Activated CD4-positive, alpha-beta T cell treated with anti-CD3 and anti-CD28 coated beads for 36 hours (primary cell): ENCODE results near the gene HSPB7. TPM values are rescaled to one million over a fixed set of nuclear protein-coding genes. Genes with fewer than 3 reads are reported as not detected.
A peak's percentile ranks its signal among the peaks of the same experiment; 100 is the strongest.

Experiments used
- ATAC-seq: fragments of 200-7000 bp; cut with Tn5 transposase; one replicate; pipeline ENCODE4 v1.10.0; 2021; ENCODE audit warnings: mild to moderate bottlenecking, moderate library complexity
- CTCF ChIA-PET: fragments of 350-600 bp; sonication (Branson Sonifier 250); formaldehyde crosslinking; loops from one replicate; lab custom pipeline; 2021; ENCODE audit warnings: antibody characterized with exemption; lab: Charles Lee
- POLR2A ChIA-PET: fragments of 350-600 bp; sonication (Branson Sonifier 250); formaldehyde crosslinking; loops from one replicate; lab custom pipeline; 2021; ENCODE audit warnings: antibody characterized with exemption, inconsistent platforms; lab: Charles Lee
- DNase-seq: peaks from one replicate; pipeline ENCODE4 v3.0.0-alpha.2; 2020
- H3K27ac Mint-ChIP-seq: one replicate; pipeline ENCODE4 v1.8.0; 2021; ENCODE audit warnings: mixed read lengths
- H3K27me3 Mint-ChIP-seq: one replicate; pipeline ENCODE4 v1.8.0; 2021; ENCODE audit warnings: mixed read lengths
- H3K36me3 Mint-ChIP-seq: one replicate; pipeline ENCODE4 v1.8.0; 2021; ENCODE audit warnings: low read depth, mixed read lengths
- H3K4me1 Mint-ChIP-seq: one replicate; pipeline ENCODE4 v1.8.0; 2021; ENCODE audit warnings: mixed read lengths
- H3K4me3 Mint-ChIP-seq: one replicate; pipeline ENCODE4 v1.8.0; 2021; ENCODE audit warnings: mild to moderate bottlenecking, moderate library complexity, mixed read lengths
- H3K9me3 Mint-ChIP-seq: one replicate; pipeline ENCODE4 v1.8.0; 2021; ENCODE audit warnings: low read depth, mixed read lengths
- intact Hi-C, 2 experiments: fragments of 100-400 bp; cut with DNase I in 1 of 2; cut with micrococcal nuclease in 1 of 2; formaldehyde crosslinking; loops; one replicate each; pipeline versions ENCODE4 v1.14.2 to v1.15.1; 2022 to 2024; cut with DNase I, micrococcal nuclease
- total RNA-seq, 2 experiments: library from RNA; stranded (reverse); gene quantifications; one replicate each; pipeline ENCODE4 v1.2.3, GENCODE V29; 2021

Gene HSPB7
- total RNA-seq, 2 experiments from 2014 or later = not detected

DNA sequence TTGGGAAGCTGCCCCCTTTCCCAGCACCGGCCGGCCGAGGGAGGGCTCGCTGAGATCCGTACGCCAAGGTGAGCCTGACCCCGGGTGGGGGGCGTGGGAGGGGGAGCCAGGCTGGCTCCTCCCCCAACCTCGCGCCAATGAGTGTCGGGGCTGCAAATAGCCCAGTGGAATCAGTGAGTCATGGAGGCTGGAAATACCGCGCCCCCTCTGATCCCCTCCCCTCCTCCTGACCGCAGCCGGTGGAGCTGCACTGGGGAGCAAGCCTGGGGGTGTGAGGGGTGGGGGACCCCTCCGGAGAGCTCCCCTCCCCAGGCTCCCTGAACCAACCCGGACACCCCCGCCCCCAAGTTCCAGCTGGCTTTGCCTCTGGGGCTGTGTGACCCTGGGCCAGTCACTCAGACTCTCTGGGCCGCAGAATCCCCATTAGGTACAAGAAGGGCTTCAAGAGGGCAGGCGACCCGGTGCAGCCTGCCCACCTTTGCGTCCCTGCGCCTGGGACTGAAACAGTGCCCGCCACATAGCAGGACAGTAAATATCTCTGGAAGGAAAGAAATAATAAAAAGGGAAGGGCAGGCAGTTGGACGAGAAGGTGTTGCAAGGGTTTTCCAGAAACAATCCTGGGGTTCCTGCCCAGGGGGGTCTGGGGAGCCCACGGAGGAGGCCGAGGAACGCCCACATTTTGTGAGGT lies 4.5 kb downstream of the HSPB7 start:
- Mint-ChIP-seq H3K27me3 (no peaks in the 10 kb centered on the region), H3K4me1 (peaks cover 2% of the 10 kb centered on the region), H3K9me3 (no peaks in the 10 kb centered on the region), H3K27ac (no peak overlapping the region), H3K36me3 (no peaks in the 10 kb centered on the region), H3K4me3 (no peak overlapping the region)
- intact Hi-C loops = loop anchor here in 1 of 2 experiments (1.0 to 5.0 kb wide), 2 partner anchors 43 to 224 kb away; partner anchors contain the start of gene CPLANE2
- CTCF ChIA-PET = interaction anchor here (0.5 to 1.5 kb wide), 2 partner anchors 41 to 164 kb away, joined by 3 read pairs; no protein-coding TSS in a partner anchor
- ATAC-seq (peak; percentile 70), DNase-seq (peak; percentile 79)
- POLR2A ChIA-PET = no interaction called here

DNA sequence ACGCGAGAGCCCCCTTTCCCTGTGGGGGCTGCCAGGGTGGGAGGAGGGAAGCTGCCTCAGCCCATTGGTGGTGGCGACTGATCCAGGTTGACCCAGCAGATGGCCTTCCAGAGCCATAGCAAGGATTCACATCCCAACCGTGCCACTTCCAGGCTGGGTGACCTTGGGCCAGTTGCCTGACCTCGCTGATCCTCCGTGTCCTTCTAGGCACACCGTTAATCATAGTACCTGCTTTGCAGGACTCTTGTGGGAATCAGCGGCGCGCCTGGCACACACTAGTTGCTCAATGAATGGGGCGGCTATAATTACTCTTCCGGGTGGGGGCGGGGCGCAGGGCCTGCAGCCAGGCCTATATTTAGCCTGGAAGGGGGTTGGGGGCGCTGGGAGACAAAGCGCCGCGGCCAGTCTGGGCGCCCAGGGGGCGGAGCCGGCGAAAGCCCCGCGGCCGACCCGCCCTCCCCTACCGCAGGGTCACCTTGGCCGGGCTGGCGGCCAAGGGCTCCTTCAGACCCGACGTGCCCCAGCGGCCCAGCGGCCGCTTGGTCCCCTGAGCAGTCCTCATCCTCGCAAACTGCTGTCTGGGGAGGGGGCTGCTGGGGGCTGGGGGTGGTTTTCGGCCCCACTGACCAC lies 5.1 kb downstream of the HSPB7 start:
- Mint-ChIP-seq H3K4me1 (peaks cover 2% of the 10 kb centered on the region), H3K27me3 (no peaks in the 10 kb centered on the region), H3K36me3 (no peaks in the 10 kb centered on the region), H3K4me3 (peak overlapping the region; percentile 12), H3K27ac (no peak overlapping the region), H3K9me3 (no peaks in the 10 kb centered on the region)
- ATAC-seq = peak; percentile 45
- intact Hi-C loops = loop anchor here in 1 of 2 experiments (1.0 to 5.0 kb wide), 2 partner anchors 44 to 225 kb away; partner anchors contain the start of gene CPLANE2
- CTCF ChIA-PET = interaction anchor here (0.5 kb wide), 1 partner anchor 164 kb away, joined by 3 read pairs; no protein-coding TSS in a partner anchor
- DNase-seq = peak; percentile 64
- POLR2A ChIA-PET = no interaction called here

DNA sequence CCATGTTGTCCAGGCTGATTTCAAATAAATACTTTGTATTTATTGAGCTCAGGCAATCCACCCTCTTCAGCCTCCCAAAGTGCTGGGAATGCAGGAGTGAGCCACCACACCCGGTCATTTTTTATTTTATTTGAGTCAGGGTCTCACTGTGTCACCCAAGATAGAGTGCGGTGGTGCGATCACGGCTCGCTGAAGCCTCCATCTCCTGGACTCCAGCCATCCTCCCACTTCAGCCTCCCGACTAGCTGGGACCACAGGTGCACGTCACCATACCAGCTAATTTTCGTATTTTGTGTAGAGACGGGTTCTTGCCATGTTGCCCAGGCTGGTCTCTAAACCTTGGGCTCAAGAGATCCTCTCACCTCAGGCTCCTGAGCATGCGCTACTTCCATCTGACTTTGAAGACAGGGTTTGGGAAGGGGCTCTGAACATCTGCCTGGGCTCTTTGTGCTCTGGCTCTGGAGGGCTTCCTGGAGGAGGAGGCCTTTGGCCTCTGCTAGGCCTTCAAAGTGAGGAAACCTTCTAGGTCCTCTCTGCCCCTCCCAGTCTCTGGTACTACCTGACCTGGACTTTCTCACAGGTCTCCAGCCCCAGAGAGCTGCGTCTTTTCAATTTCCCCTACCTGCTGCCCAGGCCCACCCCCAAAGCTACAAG lies 5.8 kb downstream of the HSPB7 start:
- POLR2A ChIA-PET = no interaction called here

DNA sequence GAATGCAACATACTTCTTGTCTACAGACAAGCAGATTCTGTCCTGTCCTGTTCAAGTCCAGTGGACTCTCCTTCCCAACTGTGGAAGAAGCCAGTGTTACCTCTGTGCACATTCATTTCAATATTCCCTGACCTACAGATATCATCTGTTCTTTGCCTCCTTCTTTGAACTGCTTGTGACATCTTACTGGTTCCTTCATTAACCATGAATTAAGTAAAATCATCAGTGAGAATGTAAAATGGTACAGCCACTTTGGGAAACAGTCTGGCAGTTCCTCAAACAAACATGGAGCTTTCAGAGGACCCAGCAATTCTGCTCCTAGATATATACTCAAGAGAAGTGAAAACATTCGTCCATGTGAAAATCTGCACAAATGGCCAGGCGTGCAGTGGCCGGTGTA lies 7.0 kb downstream of the HSPB7 start:
- H3K4me1 Mint-ChIP-seq = peaks cover 10% of the 10 kb centered on the region
- ChIA-PET CTCF (interaction anchor here (0.5 to 1.6 kb wide), 9 partner anchors 8 to 354 kb away, joined by 3 to 4 read pairs (median 3); no protein-coding TSS in a partner anchor), POLR2A (no interaction called here)
- H3K4me3 Mint-ChIP-seq = no peak overlapping the region
- H3K27ac Mint-ChIP-seq = no peak overlapping the region
- no peaks in the 10 kb centered on the region for H3K27me3 Mint-ChIP-seq
- ATAC-seq (no peak), DNase-seq (no peak)
- intact Hi-C loops = loop anchor here in 1 of 2 experiments (5.0 kb wide), 1 partner anchor 226 kb away; the partner anchor contains the start of gene CPLANE2
- H3K36me3 Mint-ChIP-seq = no peaks in the 10 kb centered on the region
- no peaks in the 10 kb centered on the region for H3K9me3 Mint-ChIP-seq

More for the DNA sequence above, 5.8 kb downstream of the HSPB7 start:
- H3K27ac Mint-ChIP-seq = no peak overlapping the region
- H3K4me1 Mint-ChIP-seq = peaks cover 3% of the 10 kb centered on the region
- CTCF ChIA-PET = interaction anchor here (0.8 to 1.4 kb wide), 2 partner anchors 197 to 217 kb away, joined by 3 read pairs; no protein-coding TSS in a partner anchor
- no peaks in the 10 kb centered on the region for H3K9me3 Mint-ChIP-seq
- intact Hi-C loops = loop anchor here in 1 of 2 experiments (5.0 kb wide), 1 partner anchor 225 kb away; the partner anchor contains the start of gene CPLANE2
- H3K4me3 Mint-ChIP-seq = no peak overlapping the region
- ATAC-seq = no peak
- no peaks in the 10 kb centered on the region for H3K27me3 Mint-ChIP-seq
- DNase-seq = no peak
- no peaks in the 10 kb centered on the region for H3K36me3 Mint-ChIP-seq

DNA sequence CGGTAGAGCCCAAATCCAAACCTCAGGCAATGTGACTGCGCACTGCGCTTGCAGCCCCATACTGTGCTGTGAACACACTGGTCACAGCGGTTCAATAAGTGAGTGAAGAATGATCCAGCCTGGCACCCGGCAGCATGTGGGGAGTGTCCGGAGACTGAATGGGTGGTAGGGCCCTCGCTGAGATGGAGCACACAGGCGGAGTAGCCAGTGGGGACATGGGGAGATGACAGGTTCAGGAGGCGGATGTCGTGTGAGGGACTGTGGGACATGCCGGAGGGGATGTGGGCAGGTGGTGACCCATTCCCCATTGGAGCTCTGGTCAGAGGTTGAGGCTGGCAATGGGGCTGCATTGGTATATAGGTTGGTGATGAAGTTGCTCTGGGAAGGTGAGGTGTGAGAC lies 8.2 kb downstream of the HSPB7 start:
- POLR2A ChIA-PET = interaction anchor here (0.7 kb wide), 1 partner anchor 139 kb away, joined by 6 read pairs; no protein-coding TSS in a partner anchor
- Mint-ChIP-seq H3K36me3 (no peaks in the 10 kb centered on the region), H3K4me1 (peaks cover 10% of the 10 kb centered on the region), H3K27me3 (no peaks in the 10 kb centered on the region), H3K4me3 (no peak overlapping the region), H3K27ac (no peak overlapping the region), H3K9me3 (no peaks in the 10 kb centered on the region)
- ATAC-seq (no peak), DNase-seq (no peak)
- intact Hi-C loops = loop anchor here (1.0 to 5.0 kb wide), 7 partner anchors 23 to 228 kb away; partner anchors contain the start of genes CPLANE2 (in 1 of the 2) and FAM131C (in 1 of the 2)
- CTCF ChIA-PET = interaction anchor here (0.6 to 1.6 kb wide), 11 partner anchors 8 to 214 kb away, joined by 3 to 5 read pairs (median 3); partner anchors contain the start of genes FAM131C and HSPB7

DNA sequence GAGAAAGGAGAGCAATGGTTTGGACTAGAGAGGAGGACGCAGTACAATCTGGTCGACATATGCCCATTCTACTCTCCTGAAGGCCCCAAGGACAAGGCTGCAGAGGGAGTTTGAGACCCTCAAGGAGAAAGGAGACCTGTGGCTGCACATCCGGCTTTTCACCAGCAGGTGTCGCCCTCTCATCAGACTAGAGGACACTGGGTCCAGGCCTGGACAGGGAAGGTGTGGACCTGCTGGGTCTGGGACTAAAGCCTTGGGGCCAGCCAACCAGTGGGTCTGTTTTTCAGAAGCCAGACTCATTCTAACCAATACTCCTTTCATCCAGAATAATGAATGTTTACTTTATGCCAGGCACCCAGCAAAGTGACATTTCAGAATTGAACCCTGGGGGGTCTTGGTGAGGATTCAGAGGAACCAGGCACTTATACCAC lies 8.8 kb downstream of the HSPB7 start:
- peak; percentile 86 for DNase-seq
- peak; percentile 35 for ATAC-seq
- no peaks in the 10 kb centered on the region for H3K36me3 Mint-ChIP-seq
- H3K9me3 Mint-ChIP-seq = no peaks in the 10 kb centered on the region
- H3K4me1 Mint-ChIP-seq = peaks cover 10% of the 10 kb centered on the region
- ChIA-PET POLR2A (no interaction called here), CTCF (interaction anchor here (0.6 to 3.6 kb wide), 13 partner anchors 9 to 218 kb away, joined by 3 to 17 read pairs (median 4); partner anchors contain the start of genes FAM131C and HSPB7)
- no peak overlapping the region for H3K27ac Mint-ChIP-seq
- H3K27me3 Mint-ChIP-seq = no peaks in the 10 kb centered on the region
- intact Hi-C loops = loop anchor here (1.0 to 5.0 kb wide), 6 partner anchors 24 to 192 kb away; partner anchors contain the start of gene FAM131C (in 1 of the 2)
- H3K4me3 Mint-ChIP-seq = no peak overlapping the region

DNA sequence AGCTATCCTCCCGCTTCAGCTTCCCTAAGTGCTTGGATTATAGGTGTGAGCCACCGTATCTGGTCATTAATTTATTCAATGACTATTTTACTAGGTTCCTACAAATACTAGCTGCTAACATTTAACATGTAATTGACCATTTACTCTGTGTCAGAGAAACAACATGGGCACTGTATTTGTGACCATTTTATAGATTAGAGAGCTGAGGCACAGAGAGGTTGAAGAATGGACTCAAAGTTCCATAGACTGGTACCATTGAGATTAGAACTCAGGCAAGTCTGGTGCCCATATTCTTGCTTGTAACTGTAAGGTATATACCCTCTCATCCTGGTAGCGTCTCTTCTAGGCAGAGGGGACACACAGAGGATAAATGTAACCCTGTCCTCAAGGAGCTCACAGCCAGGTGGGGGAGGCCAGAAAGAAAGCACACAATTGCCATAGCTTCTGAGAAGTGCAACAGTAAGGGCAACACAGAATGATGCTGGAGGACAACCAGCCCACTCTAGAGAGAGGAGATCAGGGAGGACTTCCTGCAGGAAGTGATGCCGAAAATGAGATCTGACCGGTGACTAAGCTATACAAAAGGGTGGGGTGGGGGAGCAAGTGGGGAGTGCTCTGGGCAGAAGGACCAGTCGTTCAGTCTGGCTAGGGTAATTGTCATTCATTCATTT lies 10.0 kb downstream of the HSPB7 start:
- ChIA-PET POLR2A (no interaction called here), CTCF (interaction anchor here (0.6 to 3.6 kb wide), 18 partner anchors 10 to 908 kb away, joined by 3 to 17 read pairs (median 3); partner anchors contain the start of gene SPEN)
- H3K27me3 Mint-ChIP-seq = no peaks in the 10 kb centered on the region
- H3K9me3 Mint-ChIP-seq = no peaks in the 10 kb centered on the region
- no peak overlapping the region for H3K4me3 Mint-ChIP-seq
- intact Hi-C loops = loop anchor here (1.0 to 5.0 kb wide), 5 partner anchors 25 to 216 kb away; no protein-coding TSS in a partner anchor
- H3K27ac Mint-ChIP-seq = no peak overlapping the region
- no peaks in the 10 kb centered on the region for H3K36me3 Mint-ChIP-seq
- no peak for DNase-seq
- H3K4me1 Mint-ChIP-seq = peaks cover 8% of the 10 kb centered on the region
- ATAC-seq = no peak

DNA sequence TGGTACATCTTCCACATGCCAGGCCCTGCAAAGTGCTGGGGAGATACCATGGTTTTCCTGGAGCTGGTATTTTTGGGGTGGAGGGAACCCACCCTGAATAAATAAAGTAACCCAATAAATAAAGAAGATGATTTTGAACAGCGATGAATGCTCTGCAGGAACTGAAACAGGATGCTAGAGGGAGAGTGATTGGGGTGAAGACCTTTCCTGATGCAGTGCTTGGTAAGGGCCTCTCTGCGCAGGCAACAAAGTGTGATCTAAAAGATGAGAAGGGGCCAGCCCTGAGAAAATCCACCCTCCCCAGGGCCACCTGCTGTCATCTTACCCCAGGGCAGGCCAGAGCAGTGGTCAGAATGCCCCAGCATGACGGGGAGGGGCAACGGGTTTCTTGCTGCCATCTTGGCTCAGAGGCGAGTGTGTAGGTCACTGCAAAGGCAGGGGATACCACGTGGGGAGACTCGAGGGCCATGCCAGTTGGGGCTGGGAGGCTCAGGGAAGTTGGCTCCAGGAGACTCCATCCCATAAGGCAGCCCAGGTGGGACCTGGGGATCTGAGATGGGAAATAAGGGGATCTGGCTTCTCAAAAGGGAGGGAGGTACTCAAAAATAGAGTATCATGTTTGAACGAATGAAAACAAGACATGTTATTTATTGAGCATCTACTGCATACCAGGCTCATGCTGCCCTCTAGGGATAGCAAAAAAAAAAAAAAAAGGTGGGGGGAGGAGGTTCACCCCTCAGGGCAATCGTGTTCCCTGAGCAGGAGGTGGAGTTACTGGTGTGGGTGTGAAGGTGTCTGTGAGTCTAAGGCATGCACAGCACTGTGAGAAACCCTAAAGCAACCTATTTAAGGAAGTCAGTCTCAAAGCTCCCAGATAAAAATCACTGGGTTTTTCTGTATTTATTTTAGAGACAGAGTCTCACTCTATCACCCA lies 11.0 kb downstream of the HSPB7 start:
- intact Hi-C loops = loop anchor here (1.0 to 5.0 kb wide), 4 partner anchors 190 to 215 kb away; no protein-coding TSS in a partner anchor
- Mint-ChIP-seq H3K27me3 (no peaks in the 10 kb centered on the region), H3K4me3 (no peak overlapping the region), H3K27ac (peak overlapping the region; percentile 41), H3K4me1 (peaks cover 8% of the 10 kb centered on the region), H3K9me3 (no peaks in the 10 kb centered on the region), H3K36me3 (no peaks in the 10 kb centered on the region)
- ChIA-PET CTCF (interaction anchor here (0.6 to 3.6 kb wide), 14 partner anchors 9 to 369 kb away, joined by 3 to 17 read pairs (median 3); partner anchors contain the start of gene SPEN), POLR2A (no interaction called here)
- DNase-seq (peak; percentile 46), ATAC-seq (peak; percentile 94)

DNA sequence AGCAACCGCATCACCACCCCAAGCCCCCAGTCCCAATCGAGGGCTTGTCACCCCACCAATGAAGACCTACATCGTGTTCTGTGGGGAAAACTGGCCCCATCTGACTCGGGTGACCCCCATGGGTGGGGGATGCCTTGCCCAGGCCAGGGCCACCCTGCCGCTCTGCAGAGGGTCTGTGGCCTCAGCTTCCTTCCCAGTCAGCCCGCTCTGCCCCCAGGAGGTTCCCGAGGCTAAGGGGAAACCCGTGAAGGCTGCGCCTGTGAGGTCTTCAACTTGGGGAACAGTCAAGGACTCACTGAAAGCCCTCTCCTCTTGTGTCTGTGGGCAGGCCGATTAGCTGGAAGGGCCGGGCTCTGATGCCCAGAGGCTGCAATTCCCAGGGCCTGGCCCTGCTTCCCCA lies 11.8 kb downstream of the HSPB7 start:
- H3K27me3 Mint-ChIP-seq = no peaks in the 10 kb centered on the region
- ChIA-PET CTCF (interaction anchor here (0.6 to 3.6 kb wide), 4 partner anchors 8 to 359 kb away, joined by 3 to 17 read pairs (median 10); no protein-coding TSS in a partner anchor), POLR2A (no interaction called here)
- no peaks in the 10 kb centered on the region for H3K36me3 Mint-ChIP-seq
- no peak overlapping the region for H3K4me3 Mint-ChIP-seq
- peaks cover 8% of the 10 kb centered on the region for H3K4me1 Mint-ChIP-seq
- DNase-seq (no peak), ATAC-seq (no peak)
- H3K27ac Mint-ChIP-seq = no peak overlapping the region
- H3K9me3 Mint-ChIP-seq = no peaks in the 10 kb centered on the region
- intact Hi-C loops = loop anchor here (2.0 to 5.0 kb wide), 3 partner anchors 189 to 203 kb away; no protein-coding TSS in a partner anchor
